IPS DF 4.7 (cell line): Measurements from ENCODE around the gene DOK6.
"Not testable (repeated sequence)": the region's sequence is repeated elsewhere in the genome, so short reads cannot be mapped to it uniquely, and the experiment has no call there.

Experiments used
- DNase-seq: peaks from one replicate; pipeline ENCODE4 v3.0.0-alpha.2; 2013; ENCODE audit warnings: low spot score; ENCODE audit errors: extremely low read depth

DOK6 gene

DNA sequence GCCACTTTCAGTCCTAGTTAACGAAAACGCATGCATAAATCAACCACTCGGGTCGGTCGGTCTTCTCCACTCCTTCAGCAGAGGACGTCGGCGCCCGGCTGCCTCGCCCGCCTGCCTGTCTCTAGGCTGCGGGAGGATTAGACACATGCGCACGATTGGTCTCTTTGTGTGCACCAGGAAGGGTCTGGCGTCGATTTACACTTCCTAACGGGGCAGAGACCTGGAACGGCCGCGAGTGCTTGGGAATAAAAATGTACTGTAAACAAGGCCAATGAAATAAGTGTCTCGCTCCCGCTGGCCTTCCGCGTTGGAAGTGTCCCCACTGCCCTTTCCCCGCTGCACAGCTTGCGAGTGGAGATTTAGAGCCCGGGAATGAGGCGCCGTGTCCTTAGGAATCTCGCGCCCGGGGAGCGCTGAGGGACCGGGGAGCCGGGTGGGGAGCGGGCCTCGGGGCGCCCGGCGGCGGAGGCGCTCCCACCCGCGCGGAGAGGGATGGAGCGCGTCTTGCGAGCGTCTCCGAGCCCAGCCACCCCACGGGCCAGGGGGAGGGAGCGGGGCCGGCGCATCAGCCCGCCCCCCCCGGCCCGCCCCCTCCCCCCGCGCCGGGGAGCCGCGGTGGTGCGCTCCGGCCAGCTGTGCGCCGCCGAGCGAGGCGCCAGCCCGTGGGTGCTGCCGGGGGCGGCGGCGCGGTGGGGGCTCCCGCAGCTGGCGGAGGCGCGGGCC lies at the start of gene DOK6:
Gene DOK6, plus strand, starts transcription at position 636 of the 723 bp plus-strand sequence.
- DNase-seq, result no peak

DNA sequence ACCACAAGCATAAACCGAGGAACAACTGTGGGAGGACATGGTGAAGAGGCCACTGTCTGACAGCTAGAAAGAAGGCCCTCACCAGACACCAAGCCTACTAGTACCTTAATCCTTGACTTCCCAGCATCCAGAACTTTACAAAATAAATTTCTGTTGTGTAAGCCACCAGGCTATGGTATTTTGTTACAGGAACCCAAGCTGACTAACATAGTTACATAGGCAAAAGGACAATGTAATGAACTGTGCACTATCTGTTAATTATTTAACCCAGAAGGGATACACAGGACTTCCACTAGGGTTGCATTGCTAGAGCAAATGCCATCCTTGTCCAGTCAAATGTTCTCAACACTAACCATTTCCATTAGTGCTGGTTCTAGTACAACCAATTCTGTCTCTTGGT lies 47.7 kb upstream of the DOK6 start:
- no peak for DNase-seq

DNA sequence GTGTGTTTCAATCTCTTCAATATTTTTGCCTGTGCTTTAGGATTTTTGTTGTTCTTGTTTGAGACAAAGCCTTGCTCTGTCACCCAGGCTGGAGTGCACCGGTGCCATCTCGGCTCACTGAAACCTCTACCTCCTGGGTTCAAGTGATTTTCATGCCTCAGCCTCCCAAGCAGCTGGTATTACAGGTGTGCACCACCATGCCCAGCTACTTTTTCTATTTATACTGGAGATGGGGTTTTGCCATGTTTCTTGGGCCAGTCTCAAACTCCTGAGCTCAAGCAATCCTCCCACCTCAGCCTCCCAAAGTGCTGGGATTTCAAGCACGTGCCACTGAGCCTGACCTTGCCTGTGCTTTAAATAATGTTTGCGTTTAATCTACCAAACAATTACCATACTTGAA lies 43.1 kb upstream of the DOK6 start:
- DNase-seq, result no peak

DNA sequence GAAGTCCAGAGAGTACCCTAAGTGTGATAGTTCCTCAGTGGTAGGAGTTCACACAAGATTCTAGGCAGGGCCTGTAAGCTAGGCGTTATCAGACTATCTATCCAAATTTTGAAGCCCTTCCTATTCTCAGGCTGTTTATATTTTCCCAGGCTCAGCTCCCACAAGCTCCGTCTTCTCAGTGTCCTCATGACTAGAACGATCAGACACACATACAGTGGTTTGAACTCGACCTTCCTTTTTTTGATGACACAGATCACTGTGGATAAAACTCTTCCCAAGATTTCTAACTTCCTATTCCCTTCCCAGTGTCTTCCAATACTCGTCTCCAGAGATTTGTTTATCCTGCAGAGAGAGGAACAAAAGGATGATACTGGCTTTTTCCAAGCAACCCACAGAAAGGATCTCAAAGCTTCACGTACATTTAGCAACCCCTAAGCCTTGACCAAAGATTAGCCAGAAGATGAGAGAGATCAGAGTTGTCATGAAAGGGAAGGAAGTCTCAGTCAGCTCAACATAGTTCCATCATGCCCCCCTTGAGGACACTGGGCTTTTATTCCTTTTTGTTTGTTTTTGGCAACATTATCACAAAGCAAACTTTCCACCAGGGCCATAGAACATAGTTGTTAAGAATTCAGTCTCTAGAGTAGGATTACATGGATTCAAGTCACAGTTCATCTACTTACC lies 42.3 kb upstream of the DOK6 start:
- no peak for DNase-seq

DNA sequence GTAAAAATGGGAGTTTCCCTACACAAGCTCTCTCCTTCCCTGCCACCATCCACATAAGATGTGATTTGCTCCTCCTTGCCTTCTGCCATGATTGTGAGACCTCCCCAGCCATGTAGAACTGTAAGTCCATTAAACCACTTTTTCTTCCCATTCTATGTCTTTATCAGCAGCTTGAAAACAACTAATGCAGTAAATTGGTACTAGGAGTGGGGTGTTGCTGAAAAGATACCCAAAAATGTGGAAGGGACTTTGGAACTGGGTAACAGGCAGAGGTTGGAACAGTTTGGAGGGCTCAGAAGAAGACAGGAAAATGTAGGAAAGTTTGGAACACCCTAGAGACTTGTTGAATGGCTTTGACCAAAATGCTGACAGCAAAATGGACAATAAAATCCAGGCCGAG lies 40.9 kb upstream of the DOK6 start:
- not testable (repeated sequence) for DNase-seq

DNA sequence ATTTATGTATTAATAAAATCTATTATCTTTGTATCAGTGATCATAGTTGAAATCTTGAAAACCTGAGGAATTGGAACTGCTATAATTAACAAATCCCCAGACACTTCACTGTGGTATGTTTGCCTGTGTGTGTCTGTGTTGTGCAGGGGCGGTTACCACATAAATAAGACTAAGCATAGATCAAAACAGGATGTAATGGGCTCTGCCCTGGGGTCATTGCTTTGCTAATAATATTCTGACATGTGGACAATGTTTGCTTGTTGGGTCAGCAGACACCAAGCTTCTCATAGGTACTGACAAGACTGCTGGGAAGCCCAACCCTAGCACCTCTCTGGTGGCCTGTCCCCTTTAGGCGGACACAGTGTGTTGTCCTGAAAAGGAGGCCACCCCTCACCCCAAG lies 35.8 kb upstream of the DOK6 start:
- no peak for DNase-seq

DNA sequence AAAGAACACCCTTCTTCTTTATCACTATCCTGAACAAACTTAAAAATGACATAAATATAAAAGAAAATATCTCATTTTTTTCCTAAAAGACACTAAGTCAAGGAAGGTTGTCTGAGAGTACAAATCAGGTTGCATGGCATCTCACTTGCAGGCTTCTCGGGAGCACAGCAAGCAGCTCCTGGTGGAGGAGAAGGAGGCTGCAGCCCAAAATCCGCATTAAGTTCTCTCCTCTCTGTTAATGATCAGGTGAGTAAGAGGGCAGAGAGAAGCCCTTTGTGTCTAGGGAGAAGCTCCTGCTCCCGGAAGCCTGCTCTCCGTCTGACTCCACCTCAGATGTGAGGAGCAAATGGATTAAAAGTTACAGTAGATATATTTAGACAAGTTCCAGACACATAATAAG lies 35.0 kb upstream of the DOK6 start:
- DNase-seq, result no peak

DNA sequence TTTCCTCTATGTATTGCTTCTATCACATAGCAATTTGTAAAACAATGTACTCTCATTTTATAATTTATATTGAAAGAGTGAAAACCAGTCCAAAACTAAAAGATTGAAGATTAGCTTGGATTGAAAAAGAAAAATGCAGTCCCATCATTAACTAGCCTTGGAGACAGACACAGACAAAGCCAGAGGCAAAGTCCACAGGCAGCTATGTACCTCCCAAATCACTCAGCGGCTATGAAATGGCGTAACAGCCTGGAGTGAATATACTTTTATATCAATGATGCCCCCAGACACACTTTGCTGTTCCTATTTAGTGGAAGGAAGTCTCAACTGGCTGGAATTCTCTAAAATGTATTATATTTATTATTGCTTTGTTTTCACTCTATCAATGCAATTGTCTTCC lies 33.6 kb upstream of the DOK6 start:
- DNase-seq, result no peak

DNA sequence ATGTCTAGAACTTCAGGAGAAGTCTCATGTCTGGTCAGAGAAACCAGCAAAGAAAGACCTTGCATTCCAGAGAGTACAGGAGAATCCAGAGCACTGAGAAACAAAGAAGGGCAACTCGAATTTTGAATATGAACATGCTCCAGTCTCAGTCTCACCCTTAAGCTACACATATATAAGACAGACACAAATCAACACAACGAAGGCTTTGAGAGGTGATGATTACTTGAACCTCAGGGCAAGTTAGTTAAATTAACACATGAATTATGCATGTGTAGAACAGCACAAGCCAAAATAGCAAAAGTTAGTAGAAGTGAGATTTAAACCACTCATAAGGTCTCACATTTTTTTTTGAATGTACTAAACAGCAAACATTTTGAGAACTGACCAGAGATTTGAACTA lies 29.0 kb upstream of the DOK6 start:
- no peak for DNase-seq

DNA sequence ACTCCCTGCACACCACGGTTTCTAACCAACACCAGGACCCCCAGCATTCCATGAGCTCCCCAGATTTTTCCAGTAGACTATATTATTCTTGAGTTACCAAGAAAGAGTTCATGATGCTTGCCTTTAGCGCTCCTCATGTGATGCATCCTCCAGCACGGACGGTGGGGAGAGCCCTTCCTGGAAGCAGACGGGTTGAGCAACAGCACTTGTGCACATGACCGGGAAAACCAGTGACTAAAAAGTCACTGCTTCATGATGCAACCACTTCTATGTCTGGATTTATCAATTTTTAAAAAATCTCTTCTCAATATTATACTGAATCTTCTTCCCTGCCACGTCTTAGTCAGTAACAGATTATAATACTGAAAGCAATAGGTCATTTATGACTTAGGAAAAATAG lies 20.4 kb upstream of the DOK6 start:
- DNase-seq, result no peak

DNA sequence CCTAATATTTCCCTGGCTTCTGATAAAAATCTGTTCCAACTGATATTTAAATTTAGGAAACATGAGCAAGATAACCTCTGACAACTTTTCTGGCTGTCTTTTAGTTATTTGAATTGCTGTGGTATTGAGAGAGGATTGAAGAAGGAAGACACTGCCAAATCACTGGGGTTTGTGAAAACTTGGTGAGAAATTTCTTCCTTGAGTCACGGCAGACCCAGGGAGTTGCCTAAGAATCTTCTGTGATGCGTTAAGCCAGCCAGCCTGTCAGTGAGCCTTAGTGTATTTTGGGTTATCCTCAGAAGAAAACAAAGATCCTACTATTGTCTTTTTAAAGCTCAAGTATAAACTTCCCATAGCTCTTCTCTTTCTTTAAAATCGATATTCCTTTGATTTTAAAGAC lies 17.5 kb upstream of the DOK6 start:
- no peak for DNase-seq

DNA sequence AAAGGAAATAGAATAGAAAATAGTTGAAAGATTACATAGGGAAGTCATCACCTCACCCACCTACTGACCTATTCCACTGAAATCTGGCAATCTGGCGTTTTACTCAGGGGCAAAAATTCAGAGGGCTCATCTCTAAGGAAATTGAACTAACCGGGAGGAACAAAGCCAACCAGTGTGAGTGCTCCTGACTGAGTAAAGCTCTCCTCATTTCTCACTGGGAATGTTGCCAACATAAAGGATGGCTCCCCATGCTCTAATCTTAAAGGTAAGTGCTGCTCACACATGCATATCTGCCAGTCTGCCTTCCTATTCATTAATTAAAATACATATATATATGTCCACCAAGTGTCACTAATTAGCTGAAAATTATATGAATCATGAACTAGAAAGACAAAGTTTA lies 13.5 kb upstream of the DOK6 start:
- no peak for DNase-seq

DNA sequence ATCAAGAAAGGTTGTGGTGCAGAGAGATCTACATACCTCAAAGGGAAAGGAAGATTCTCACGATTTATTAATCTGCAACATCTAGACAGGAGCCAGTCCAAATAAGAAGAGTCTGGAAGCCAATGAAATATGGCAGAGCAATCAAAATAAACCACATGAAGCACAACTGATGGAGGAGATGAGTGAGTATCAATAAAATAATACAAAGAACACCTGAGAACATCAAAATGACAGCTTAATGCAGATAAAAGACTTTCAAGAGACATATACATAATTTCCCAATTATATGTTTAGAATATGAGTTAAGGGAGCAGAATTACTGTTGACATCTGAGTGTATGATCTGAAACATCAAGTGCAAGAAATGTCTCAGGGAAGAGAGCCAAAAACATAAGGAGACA lies 12.5 kb upstream of the DOK6 start:
- DNase-seq, result no peak

DNA sequence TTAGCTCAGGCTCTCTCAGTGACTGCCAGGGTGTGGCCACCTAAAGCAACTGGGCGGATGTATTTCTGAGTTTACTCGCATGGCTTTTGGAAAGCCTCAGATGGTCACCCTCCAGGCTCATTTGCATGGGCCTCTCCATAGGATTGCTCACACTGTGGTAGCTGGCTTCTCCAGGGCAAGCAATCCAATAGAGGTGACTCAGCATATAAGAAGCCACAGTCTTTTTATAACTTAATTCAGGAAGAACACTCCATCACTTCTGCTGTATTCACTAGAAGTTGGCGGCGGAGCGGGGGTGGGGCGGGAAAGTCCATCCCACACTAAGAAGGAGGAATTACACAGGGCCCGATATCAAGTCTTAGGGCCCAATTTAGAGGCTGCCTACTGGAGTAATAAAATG lies 3.6 kb upstream of the DOK6 start:
- DNase-seq, result no peak

DNA sequence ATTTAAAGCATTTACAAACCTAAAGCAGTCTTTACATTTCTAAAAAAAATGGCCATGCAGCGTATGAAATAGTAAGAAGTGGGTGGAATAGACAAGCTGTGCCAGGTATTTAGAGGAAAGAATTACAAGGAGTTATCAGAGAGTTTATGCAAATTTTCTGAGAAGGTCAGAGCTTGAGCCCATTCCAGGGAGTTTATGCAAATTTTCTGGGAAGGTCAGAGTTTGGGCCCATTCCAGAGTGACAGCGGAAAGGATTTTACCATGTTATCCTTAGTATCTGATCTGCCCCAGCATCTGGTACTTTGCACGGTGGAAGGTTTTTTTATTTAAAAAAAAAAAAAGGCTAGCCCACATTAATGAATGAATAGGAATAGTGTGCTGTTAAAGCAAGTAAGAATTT lies 1.4 kb upstream of the DOK6 start:
- DNase-seq, result no peak

DNA sequence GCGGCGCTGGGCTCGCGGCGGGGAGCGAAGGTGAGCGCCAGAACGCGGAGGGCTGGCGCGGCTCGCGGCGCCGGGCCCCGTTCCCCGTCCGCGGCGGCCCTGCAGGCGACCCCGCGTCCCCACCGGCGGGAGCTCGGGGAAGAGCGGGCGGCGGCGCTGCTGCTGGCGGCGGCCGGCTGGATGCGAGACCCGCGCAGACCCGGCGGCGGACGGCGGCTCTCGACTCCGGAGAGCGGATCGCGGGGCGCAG lies 213 bp downstream of the DOK6 start:
- no peak for DNase-seq

DNA sequence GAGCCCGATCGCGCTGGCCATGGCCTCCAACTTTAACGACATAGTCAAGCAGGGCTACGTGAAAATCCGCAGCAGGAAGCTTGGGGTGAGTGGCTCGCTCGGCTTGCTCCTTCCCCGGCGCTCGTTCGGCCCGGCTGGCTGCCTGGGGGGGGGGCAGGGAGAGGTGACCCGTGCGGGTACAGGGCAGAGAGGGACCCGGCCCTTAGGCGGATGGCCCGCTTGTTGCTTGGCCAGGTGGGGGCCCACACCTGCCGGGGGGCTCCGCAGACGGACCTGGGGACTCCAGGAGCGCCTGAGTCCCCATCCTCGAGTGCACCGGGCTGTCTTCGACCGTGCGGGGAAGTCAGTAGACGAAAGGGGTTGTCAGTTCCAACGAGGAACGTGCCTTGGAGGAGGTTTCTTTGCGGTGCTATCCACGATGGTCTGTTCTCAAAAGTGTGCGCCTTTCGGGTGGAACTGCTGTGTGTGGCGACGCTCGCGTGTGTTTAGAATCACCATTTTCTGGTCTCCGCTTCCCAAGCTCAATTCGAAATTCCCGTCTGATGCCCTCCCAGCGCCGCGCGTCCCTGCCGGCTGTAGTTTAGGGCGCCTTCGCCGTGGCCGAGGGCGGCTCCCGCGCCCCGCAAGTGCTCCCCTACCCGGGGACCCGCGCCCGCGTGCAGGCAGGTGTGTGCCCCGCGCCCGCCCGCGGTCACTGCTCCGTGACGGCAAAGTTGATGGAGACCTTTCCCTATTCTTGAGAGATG lies 711 bp downstream of the DOK6 start:
- DNase-seq, result no peak

DNA sequence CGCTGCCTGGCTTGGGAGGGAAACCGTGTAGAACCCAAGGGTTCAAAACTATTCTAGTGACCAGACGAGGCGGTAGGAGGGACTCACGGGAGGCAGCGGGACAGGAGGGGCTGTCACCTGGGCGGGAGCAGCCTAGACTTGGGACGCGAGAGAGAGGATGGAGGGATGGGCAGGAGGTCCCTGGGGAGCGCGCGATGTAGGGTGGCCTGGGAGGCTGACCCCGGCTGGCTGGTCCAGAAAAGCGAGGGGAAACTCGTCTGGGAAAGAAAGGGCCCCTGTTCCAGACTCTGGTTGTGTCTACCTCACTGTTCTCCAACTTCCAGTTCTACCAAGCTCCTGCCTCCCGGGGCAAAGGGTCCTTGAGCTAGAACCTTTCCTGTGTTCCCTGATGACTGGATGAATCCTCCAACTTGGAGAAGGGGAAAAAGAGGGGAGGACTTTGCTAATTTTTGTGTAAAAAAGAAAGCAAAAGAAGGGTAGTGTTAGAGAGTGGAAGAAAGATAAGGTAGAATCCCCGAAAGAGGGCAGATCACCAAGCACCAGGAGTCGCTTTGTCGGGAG lies 1.4 kb downstream of the DOK6 start:
- no peak for DNase-seq

DNA sequence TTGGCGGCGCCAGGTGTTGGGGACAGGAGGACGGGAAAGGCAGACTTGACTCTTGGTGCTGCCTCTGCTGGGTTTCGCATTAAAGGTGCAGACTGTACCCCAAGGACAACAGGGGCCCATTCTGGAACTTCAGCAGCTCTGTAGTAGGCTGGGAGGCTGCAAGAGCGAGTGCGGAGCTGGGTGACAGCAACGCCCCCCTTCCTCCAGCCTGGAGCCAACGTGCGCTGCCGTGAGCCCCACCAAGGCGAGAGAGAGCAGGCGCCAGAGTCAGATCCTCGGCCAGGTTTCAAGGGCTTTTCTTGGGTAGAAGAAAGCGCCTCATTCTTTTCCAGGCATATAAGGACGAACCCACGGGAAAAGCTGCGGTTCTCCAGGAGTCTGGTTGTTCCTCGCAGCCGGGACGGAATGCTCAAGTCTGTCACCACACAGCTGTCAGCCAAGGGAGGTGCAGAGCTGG lies 1.9 kb downstream of the DOK6 start:
- no peak for DNase-seq

DNA sequence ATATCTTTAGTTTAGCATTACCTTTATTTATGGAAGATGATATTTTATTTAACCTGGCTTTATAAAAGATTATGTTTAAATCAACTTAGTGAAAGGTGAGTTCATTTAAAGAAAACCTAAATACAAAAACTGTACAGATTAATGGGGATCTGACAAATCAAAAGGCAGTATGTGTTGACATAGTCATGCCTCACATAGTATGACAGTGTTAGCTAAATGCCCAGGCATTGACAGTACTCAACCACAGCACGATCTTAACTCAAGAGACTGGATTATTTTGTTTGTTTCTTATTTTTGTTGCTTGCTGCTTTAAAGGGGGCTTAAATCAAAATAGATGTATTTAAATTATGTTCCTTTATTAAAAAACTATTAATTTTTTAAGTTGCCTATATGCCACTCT lies 7.8 kb downstream of the DOK6 start:
- no peak for DNase-seq

DNA sequence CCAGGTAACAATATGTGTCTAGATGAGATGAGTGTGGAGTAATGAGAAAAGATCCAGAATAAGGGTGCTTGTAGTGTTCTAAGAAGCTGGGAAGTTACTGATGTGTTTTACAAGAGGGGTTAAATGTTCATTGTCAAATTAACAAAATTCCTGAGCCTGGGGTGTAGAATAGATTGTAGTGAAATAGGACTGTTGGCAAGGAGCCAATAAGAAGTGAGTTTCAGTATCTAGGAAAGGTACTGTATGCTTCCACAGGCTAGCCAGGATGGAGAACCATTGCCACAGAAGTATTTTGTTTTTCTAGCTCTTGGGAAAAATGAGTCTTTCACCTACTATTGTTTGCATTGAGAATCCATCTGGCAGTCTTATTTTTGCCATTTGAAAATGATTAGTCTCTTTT lies 10.5 kb downstream of the DOK6 start:
- no peak for DNase-seq

DNA sequence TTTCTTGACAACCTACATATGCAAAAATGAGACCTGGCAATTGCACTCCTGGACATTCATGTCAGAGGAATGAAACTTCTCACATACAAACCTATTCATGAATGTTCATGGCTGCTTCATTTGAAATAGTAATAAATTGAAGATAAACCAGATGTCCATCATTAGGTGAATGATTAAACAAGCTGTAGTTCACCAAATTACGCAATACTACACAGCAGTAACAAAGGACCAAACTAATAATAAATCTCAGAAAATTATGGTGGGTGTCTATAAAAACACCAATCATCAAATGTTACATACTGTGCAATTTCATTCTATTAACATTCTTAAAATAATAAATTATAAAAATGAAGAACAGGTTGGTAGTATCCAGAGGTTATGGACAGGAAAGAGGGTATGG lies 13.5 kb downstream of the DOK6 start:
- DNase-seq, result no peak

DNA sequence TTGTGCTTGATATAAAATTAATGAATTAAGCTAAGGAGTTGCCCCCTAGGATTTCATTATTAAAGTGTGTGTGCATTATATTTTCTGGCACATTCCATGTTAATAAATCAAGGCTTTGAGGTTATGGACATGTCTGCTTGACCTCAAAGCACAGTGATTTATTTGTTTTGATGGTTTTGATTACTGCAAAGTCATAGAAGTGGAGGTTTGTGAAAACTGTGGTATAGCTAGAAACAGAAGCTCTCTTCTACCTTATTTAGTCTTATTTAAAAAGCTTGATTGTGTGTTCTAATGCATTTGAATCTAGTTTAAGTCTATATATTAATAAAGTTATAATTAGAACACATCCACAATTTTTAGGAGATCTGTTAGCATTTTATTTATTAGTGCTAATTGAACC lies 32.2 kb downstream of the DOK6 start:
- no peak for DNase-seq
